HG02798 (cell line): Measurements from ENCODE around the gene STAT6.

Experiments
- ATAC-seq: cut with Tn5 transposase; IDR thresholded peaks from one replicate; pipeline ENCODE4 v1.9.1; 2021; ENCODE audit warnings: mild to moderate bottlenecking; ENCODE audit not compliant: unreplicated experiment, poor library complexity

STAT6 gene

GRCh38 chr12:57146092-57146491, 34.9 kb upstream of the STAT6 start:
- ATAC-seq = no peak

GRCh38 chr12:57145460-57146059, 34.4 kb upstream of the STAT6 start:
- ATAC-seq = no peak

GRCh38 chr12:57143454-57143853, 32.3 kb upstream of the STAT6 start:
- ATAC-seq = no peak

GRCh38 chr12:57142727-57143126, 31.6 kb upstream of the STAT6 start:
- no peak for ATAC-seq

- ATAC-seq = no peak
These were observed 31.0 kb upstream of the STAT6 start for GRCh38 chr12:57142121-57142520.

- ATAC-seq = no peak
These were observed 30.1 kb upstream of the STAT6 start for GRCh38 chr12:57141249-57141648.

GRCh38 chr12:57139796-57140649, 28.9 kb upstream of the STAT6 start:
- ATAC-seq = no peak

- no peak for ATAC-seq
These were observed 27.5 kb upstream of the STAT6 start for GRCh38 chr12:57138526-57139272.

GRCh38 chr12:57135527-57136326, 24.6 kb upstream of the STAT6 start:
- ATAC-seq = no peak

- ATAC-seq = no peak
These were observed 23.8 kb upstream of the STAT6 start for GRCh38 chr12:57134949-57135348.

GRCh38 chr12:57133916-57134315, 22.8 kb upstream of the STAT6 start:
- no peak for ATAC-seq

GRCh38 chr12:57133013-57133569, 21.9 kb upstream of the STAT6 start:
- no peak for ATAC-seq

GRCh38 chr12:57131896-57132744, 21.0 kb upstream of the STAT6 start:
- ATAC-seq = no peak

- ATAC-seq = no peak
These were observed 19.8 kb upstream of the STAT6 start for GRCh38 chr12:57130941-57131340.

GRCh38 chr12:57129889-57130288, 18.7 kb upstream of the STAT6 start:
- no peak for ATAC-seq

GRCh38 chr12:57129321-57129842, 18.2 kb upstream of the STAT6 start:
- ATAC-seq = no peak

GRCh38 chr12:57128519-57129247, 17.5 kb upstream of the STAT6 start:
- no peak for ATAC-seq
